GM12865 (cell line): Measurements from ENCODE around the gene PDE6B.
"Not testable (repeated sequence)": the region's sequence is repeated elsewhere in the genome, so short reads cannot be mapped to it uniquely, and the experiment has no call there.

Experiments
- DNase-seq: peaks from one replicate; pipeline ENCODE4 v3.0.0; 2010; ENCODE audit warnings: low read depth
- H3K4me3 ChIP-seq: 2 replicates; pipeline ENCODE4 v1.5.1; 2011; ENCODE audit warnings: mild to moderate bottlenecking, low read depth, low read length, control low read depth
- TF ChIP-seq, protein P1 (sequence below): IDR thresholded peaks from 2 replicates; pipeline ENCODE4 v1.5.1; 2011; ENCODE audit warnings: low read length, control low read depth, low read depth, inconsistent platforms; ENCODE audit not compliant: insufficient read depth; ENCODE audit errors: missing control alignments

PDE6B gene

DNA sequence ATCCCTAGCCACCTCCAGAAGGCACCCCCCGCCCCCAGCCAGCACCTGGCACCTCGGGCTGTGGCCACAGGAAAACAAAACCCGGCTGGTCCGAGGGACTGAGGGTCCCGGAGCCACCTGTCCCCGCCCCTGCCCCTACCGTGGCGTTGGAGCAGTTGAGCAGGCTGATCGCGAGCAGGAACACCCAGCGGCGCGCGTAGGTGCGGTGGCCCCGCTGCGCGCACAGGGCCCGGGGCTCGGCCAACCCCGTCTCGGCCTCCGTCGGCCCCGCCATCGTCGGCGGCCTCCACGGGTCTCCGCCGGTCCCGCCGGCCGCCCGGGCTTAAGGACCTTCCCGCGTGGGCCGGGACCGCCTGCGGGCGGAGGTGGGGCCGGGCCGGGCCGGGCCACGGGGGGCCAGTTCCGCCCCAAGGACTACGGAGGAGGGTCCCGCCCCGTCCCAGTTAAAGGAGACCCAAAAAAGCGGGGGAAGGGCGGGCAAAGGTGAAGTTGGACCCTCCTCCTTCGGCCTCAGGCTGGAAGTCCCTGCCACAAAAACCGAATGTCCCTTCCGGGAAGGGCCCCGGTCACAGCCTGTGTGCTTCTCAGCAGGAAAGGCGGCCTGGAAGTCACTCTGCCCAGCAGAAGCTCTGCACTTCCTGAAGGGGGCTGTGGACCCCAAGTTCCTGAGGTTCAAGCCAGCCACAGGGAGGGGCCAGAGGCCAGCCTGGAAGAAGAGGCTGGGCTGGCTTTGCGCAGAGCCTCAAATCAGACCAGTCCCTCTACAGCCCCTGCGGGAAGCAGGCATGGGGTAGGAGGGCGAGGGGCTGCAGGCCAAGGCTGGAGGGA, 63.7 kb downstream of the PDE6B start, which contains the start of gene SLC49A3:
Gene SLC49A3 (minus strand): TSS at position 298 of the 828 bp plus-strand sequence. CDS start 24 bp downstream, at position 274.
- TF ChIP-seq, protein P1, sequence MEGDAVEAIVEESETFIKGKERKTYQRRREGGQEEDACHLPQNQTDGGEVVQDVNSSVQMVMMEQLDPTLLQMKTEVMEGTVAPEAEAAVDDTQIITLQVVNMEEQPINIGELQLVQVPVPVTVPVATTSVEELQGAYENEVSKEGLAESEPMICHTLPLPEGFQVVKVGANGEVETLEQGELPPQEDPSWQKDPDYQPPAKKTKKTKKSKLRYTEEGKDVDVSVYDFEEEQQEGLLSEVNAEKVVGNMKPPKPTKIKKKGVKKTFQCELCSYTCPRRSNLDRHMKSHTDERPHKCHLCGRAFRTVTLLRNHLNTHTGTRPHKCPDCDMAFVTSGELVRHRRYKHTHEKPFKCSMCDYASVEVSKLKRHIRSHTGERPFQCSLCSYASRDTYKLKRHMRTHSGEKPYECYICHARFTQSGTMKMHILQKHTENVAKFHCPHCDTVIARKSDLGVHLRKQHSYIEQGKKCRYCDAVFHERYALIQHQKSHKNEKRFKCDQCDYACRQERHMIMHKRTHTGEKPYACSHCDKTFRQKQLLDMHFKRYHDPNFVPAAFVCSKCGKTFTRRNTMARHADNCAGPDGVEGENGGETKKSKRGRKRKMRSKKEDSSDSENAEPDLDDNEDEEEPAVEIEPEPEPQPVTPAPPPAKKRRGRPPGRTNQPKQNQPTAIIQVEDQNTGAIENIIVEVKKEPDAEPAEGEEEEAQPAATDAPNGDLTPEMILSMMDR: no peak
- no peak within 1 kb of the TSS for H3K4me3 ChIP-seq
- DNase-seq: no peak

DNA sequence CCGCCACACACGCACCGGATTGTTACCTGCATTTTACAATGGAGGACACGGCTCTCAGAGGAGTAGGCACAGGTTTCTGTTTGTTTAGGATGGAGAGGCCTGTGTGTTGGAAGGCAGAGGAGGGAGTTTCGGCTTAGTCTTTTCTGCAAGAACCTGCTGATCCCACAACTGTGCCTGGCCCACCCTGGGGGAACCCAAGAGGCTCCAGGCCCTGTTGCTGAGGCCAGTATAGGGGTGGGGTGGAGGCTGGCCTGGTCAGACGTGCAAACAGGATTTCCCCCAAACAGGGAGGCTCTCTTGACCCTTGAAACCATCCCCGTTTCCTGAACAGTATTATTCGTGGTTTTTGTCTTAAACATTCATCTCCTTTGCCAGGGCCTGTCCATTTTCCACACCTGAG, 64.3 kb downstream of the PDE6B start:
- TF ChIP-seq, protein P1: no peak
- peak; percentile 31 for DNase-seq
- no peak overlapping the region for H3K4me3 ChIP-seq

DNA sequence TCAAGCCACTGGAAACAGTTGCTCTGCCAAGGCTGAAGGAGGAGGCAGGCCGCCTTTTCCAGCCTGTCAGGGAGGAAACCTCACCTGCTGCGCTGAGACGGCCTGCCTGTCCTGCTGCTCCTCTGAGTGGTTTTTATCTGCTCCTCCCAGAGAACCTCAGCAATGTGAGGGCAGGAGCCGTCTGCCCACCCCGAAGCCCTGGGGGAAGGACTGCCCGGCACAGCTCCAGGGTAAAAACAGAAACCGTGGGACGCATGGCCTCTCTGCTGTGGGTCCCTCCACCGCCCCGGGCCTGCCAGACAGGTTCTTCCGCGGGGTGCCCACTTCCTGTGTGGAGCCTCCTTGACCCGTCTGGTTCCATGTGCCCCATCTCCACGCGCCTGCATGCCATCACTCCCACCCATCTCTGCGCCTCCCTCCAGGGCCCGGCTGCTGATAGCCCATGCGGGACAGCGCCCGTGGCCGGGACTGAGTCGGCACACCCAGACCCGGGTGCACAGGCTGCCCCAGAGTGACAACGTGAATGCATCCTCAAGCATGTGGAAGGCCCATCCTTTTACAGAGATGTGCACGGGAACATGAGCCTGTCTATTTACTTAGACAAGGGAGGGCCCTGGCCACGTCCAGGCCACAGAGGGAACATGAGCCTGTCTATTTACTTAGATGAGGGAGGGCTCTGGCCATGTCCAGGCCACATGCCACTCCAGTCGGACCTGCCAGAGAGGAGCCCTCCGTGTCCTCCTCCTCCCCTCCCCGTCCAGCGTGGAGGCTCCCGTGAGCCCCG, 67.6 kb downstream of the PDE6B start:
- TF ChIP-seq, protein P1: no peak
- no peak for DNase-seq
- H3K4me3 ChIP-seq: no peak overlapping the region

DNA sequence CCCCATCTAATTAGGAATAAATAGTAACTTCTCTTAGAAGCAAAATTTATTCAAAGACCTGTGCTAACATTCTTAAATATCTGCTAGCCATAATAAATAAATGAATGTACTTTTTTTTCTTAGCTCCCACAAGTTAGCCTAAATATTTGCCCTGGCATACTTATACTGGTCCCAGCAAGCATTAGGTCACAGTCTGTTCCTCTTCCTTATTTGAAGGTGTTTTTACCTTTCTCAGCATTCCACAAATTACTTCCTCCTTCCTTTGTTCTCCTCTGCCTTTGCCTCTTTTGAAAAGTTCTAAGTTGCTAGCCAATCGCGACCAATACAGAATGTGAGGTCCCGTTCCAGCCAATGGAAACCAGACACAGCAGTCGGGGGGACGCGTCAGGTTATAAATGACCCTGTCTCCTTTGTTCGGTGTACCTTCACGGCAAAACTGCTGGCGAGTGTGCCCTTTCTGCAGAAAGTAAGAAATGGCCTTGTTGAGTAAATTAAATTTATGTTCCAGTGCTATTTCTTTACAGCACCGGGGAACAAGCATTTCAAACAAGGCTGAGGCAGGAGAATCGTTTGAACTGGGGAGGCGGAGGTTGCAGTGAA, 69.1 kb downstream of the PDE6B start:
- DNase-seq, H3K4me3 ChIP-seq: not testable (repeated sequence)

DNA sequence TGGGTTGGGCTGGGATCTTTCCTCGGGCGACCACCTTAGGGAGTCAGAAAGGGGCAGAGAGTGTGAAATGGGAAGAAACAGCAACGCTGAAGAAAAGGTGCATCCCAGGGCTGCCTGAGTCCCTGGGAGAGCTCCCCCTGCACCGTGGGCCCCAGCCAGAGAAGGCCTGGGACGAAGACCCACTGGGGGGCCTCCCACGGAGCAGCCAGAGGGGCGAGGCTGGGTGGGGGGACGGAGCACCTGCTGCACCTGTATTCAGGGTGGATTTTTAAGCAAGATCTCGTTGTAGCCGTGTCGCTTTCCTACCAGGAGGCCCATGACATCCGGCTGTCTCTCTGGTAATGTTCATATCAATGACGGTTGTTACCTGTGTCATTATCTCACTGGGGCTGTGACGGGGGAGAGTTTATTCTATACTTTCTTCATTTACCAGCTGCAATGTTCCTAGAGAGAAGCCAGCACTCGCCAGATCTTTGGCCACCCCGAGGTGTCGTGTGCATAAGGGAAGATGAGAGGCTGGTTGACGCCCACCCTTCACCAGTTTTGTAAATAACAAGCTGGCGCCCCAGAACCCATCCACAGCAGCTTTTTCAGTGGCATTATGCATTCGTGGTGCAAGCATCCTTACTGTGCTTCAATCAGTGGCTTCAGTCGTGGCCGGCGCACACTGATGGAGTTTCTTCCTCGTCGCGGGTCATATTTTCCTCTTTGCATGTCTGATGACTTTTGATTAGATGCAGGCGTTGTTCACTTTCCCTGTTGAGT, 74.6 kb downstream of the PDE6B start:
- no peak overlapping the region for H3K4me3 ChIP-seq
- DNase-seq: no peak
- TF ChIP-seq, protein P1: no peak

DNA sequence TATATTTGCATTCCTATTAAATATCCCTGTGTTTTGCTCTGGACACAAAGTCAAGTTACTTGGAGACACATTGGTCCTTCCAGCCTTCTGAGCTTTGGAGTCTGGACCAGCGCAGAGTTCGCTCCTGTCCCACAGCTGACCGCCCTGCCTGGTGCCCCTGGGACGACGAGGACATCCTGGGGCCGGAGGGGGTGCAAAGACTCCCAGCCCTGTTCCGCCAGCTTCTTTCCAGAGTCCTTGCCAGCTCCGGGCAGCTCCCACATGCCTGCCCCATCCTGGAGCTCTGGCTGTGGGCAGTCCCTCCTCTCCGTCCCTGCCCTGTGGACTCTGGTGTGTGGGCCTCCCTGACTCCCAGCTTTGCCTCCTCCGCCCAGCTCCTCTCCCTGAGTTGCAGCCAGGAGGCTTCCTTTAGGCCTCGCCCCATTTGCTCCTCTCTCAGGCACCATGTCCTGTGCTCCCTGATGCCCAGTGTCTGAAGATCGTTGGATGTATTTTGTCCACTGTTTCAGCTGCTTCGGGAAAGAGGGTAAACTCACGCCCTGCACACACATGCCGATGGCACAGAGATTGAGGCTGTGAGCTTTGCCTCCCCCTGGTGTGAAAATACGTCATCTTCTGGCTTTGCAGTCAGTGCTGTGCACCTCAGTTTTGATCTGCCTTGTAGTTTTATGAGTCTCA, 75.4 kb downstream of the PDE6B start:
- no peak overlapping the region for H3K4me3 ChIP-seq
- TF ChIP-seq, protein P1: no peak
- no peak for DNase-seq
